NOMO-1 (cell line): ENCODE results near the gene SUB1.
A peak's percentile ranks its signal among the peaks of the same experiment; 100 is the strongest.
"Not testable (repeated sequence)": the region's sequence is repeated elsewhere in the genome, so short reads cannot be mapped to it uniquely, and the experiment has no call there.

Experiments
- DNase-seq, 2 experiments: peaks; one replicate each; lab custom pipeline; 2025; ENCODE audit not compliant: unreplicated experiment in 2 of 2; lab: John Stamatoyannopoulos, UW

Gene SUB1

GRCh38 chr5:32585446-32586275 is at the start of gene SUB1:
TSS of gene SUB1 (plus strand) at chr5:32585557. CDS start at chr5:32588513, 2,956 bp downstream.
- DNase-seq = peak; percentile 99

GRCh38 chr5:32536246-32536645 is 49.1 kb upstream of the SUB1 start:
- no peak for DNase-seq

- DNase-seq = peak; percentile 53 to 90
Observed at GRCh38 chr5:32537437-32538029, 47.8 kb upstream of the SUB1 start.

- DNase-seq = peak; percentile 50 to 59
Observed at GRCh38 chr5:32538031-32538547, 47.3 kb upstream of the SUB1 start.

- DNase-seq = peak; percentile 88 to 100
Observed at GRCh38 chr5:32539981-32540845, 45.1 kb upstream of the SUB1 start.

- DNase-seq = no peak
Observed at GRCh38 chr5:32541241-32541640, 44.1 kb upstream of the SUB1 start.

- DNase-seq = peak; percentile 86 to 98
Observed at GRCh38 chr5:32542216-32543059, 42.9 kb upstream of the SUB1 start.

- no peak for DNase-seq
Observed at GRCh38 chr5:32543291-32543690, 42.1 kb upstream of the SUB1 start.

- no peak for DNase-seq
Observed at GRCh38 chr5:32545102-32545800, 40.1 kb upstream of the SUB1 start.

- DNase-seq = no peak
Observed at GRCh38 chr5:32551194-32551593, 34.2 kb upstream of the SUB1 start.

- DNase-seq = peak; percentile 26 to 59
Observed at GRCh38 chr5:32551865-32552264, 33.5 kb upstream of the SUB1 start.

- DNase-seq = not testable (repeated sequence)
Observed at GRCh38 chr5:32552491-32552890, 32.9 kb upstream of the SUB1 start.

GRCh38 chr5:32552936-32553335 is 32.4 kb upstream of the SUB1 start:
- no peak for DNase-seq

- peak; percentile 64 to 71 for DNase-seq
Observed at GRCh38 chr5:32554181-32554780, 31.1 kb upstream of the SUB1 start.

- DNase-seq = not testable (repeated sequence)
Observed at GRCh38 chr5:32556543-32556942, 28.8 kb upstream of the SUB1 start.

GRCh38 chr5:32559411-32559810 is 25.9 kb upstream of the SUB1 start:
- no peak for DNase-seq

- DNase-seq = no peak
Observed at GRCh38 chr5:32559921-32560320, 25.4 kb upstream of the SUB1 start.

- DNase-seq = no peak
Observed at GRCh38 chr5:32562056-32562455, 23.3 kb upstream of the SUB1 start.

- no peak for DNase-seq
Observed at GRCh38 chr5:32562843-32563242, 22.5 kb upstream of the SUB1 start.
